ENCODE results near the gene NPY2R. TPM values are rescaled to one million over a fixed set of nuclear protein-coding genes. Genes with fewer than 3 reads are reported as not detected.
A peak's percentile ranks its signal among the peaks of the same experiment; 100 is the strongest.

Gene NPY2R
- total RNA-seq: not detected

GRCh38 chr4:155208258-155209054 lies at the start of gene NPY2R:
NPY2R (plus strand) TSS chr4:155208636; CDS start chr4:155213940, 5,304 bp downstream.
- H3K4me3 ChIP-seq: peak within 1 kb of the TSS in 3 of 4 donors; percentile 10 to 32 (median 28)
- DNase-seq: peak in 1 of 2 donors; percentile 76
- WGBS, 2 donors: 5 to 10% methylated on average over 28 to 53 of the region's 55 CpGs

GRCh38 chr4:155161357-155161756 lies 47.1 kb upstream of the NPY2R start:
- H3K27me3 ChIP-seq: no peaks in the 10 kb centered on the region
- no peaks in the 10 kb centered on the region for H3K9me3 ChIP-seq
- no peak overlapping the region for H3K4me3 ChIP-seq
- 84 to 94% methylated on average over 3 of the region's 3 CpGs for WGBS, 2 donors
- TF ChIP-seq CTCF (IDR thresholded peaks at IDR 0.05) (no peak), EP300 (IDR thresholded peaks at IDR 0.05) (no peak), POLR2AphosphoS5 (IDR thresholded peaks at IDR 0.05) (no peak), POLR2A (IDR thresholded peaks at IDR 0.05) (no peak)
- no peak for ATAC-seq (ENCODE audit: low FRiP score in 2 of 2)
- no peaks in the 10 kb centered on the region for H3K36me3 ChIP-seq
- H3K27ac ChIP-seq: no peak overlapping the region
- H3K4me1 ChIP-seq: no peaks in the 10 kb centered on the region
- DNase-seq: no peak

More at GRCh38 chr4:155208258-155209054, at the start of gene NPY2R:
- TF ChIP-seq POLR2A (IDR thresholded peaks at IDR 0.05) (no peak), POLR2AphosphoS5 (IDR thresholded peaks at IDR 0.05) (no peak), CTCF (IDR thresholded peaks at IDR 0.05) (no peak)
- Histone ChIP-seq H3K36me3 (no peaks in the 10 kb centered on the region), H3K4me1 (peaks cover 8 to 13% (median 10%) of the 10 kb centered on the region in 4 donors), H3K27ac (no peak within 1 kb of the TSS), H3K27me3 (peaks cover 0 to 12% (median 5%) of the 10 kb centered on the region in 4 donors), H3K9me3 (no peaks in the 10 kb centered on the region)
- peak; percentile 34 to 38 for ATAC-seq (ENCODE audit: low FRiP score in 2 of 2)

GRCh38 chr4:155164718-155165117 lies 43.7 kb upstream of the NPY2R start:
- Histone ChIP-seq H3K36me3 (no peaks in the 10 kb centered on the region), H3K9me3 (no peaks in the 10 kb centered on the region), H3K27ac (no peak overlapping the region), H3K27me3 (no peaks in the 10 kb centered on the region), H3K4me1 (no peaks in the 10 kb centered on the region), H3K4me3 (no peak overlapping the region)
- ATAC-seq (ENCODE audit: low FRiP score in 2 of 2) (no peak), DNase-seq (no peak)
- WGBS, 2 donors: 59 to 63% methylated on average over 2 of the region's 2 CpGs
- TF ChIP-seq CTCF (IDR thresholded peaks at IDR 0.05): no peak
- TF ChIP-seq EP300 (IDR thresholded peaks at IDR 0.05): no peak
- TF ChIP-seq POLR2AphosphoS5 (IDR thresholded peaks at IDR 0.05): no peak

- H3K27ac ChIP-seq: no peak overlapping the region
- H3K4me3 ChIP-seq: no peak overlapping the region
- ATAC-seq (ENCODE audit: low FRiP score in 2 of 2) (no peak), DNase-seq (no peak)
- no peaks in the 10 kb centered on the region for H3K36me3 ChIP-seq
- TF ChIP-seq POLR2AphosphoS5 (IDR thresholded peaks at IDR 0.05) (no peak), EP300 (IDR thresholded peaks at IDR 0.05) (no peak), CTCF (IDR thresholded peaks at IDR 0.05) (no peak), POLR2A (IDR thresholded peaks at IDR 0.05) (no peak)
- no peaks in the 10 kb centered on the region for H3K4me1 ChIP-seq
- H3K9me3 ChIP-seq: no peaks in the 10 kb centered on the region
- WGBS, 2 donors: 62 to 65% methylated on average over 4 of the region's 4 CpGs
- H3K27me3 ChIP-seq: no peaks in the 10 kb centered on the region
Observed at GRCh38 chr4:155170569-155170968, 37.9 kb upstream of the NPY2R start.

- H3K36me3 ChIP-seq: no peaks in the 10 kb centered on the region
- TF ChIP-seq POLR2A (IDR thresholded peaks at IDR 0.05) (no peak), CTCF (IDR thresholded peaks at IDR 0.05) (no peak), EP300 (IDR thresholded peaks at IDR 0.05) (no peak), POLR2AphosphoS5 (IDR thresholded peaks at IDR 0.05) (no peak)
- WGBS, 2 donors: 73 to 76% methylated on average over 4 of the region's 4 CpGs
- H3K4me3 ChIP-seq: no peak overlapping the region
- ATAC-seq (ENCODE audit: low FRiP score in 2 of 2): no peak
- H3K27ac ChIP-seq: no peak overlapping the region
- no peak for DNase-seq
- no peaks in the 10 kb centered on the region for H3K27me3 ChIP-seq
- no peaks in the 10 kb centered on the region for H3K9me3 ChIP-seq
- H3K4me1 ChIP-seq: no peaks in the 10 kb centered on the region
Observed at GRCh38 chr4:155173371-155173770, 35.1 kb upstream of the NPY2R start.
